ENCODE measurements around the gene DIDO1. TPM values are rescaled to one million over a fixed set of nuclear protein-coding genes. Genes with fewer than 3 reads are reported as not detected.

Gene DIDO1
- total RNA-seq, 2 donors from 2014 or later = 53.5 to 68.3 TPM

- Mint-ChIP-seq H3K4me3 (no peak overlapping the region), H3K9me3 (no peaks in the 10 kb centered on the region), H3K27me3 (ENCODE audit: insufficient read depth) (peaks cover 38% of the 10 kb centered on the region), H3K4me1 (no peaks in the 10 kb centered on the region), H3K36me3 (ENCODE audit: low read depth) (no peaks in the 10 kb centered on the region), H3K27ac (no peak overlapping the region)
- 80 to 81% methylated on average over 22 to 33 of the region's 33 CpGs for WGBS, 2 experiments (ENCODE audit: insufficient coverage in 1 of 2, insufficient read length in 1 of 2)
- Histone ChIP-seq H3K4me1 (ENCODE audit: control insufficient read depth, insufficient read depth, low read length) (no peaks in the 10 kb centered on the region), H3K9ac (ENCODE audit: extremely low read depth, low read length, poor library complexity, severe bottlenecking) (no peak overlapping the region), H3K9me3 (ENCODE audit: control insufficient read depth, low read length) (no peaks in the 10 kb centered on the region), H3K27ac (ENCODE audit: low read depth, low read length) (no peak overlapping the region), H3K4me3 (ENCODE audit: low read length) (no peak overlapping the region), H3K27me3 (ENCODE audit: control insufficient read depth, insufficient read depth, low read length, poor library complexity, severe bottlenecking) (peaks cover 44% of the 10 kb centered on the region), H3K36me3 (ENCODE audit: control insufficient read depth, insufficient read depth, low read length) (no peaks in the 10 kb centered on the region)
- no peak for TF ChIP-seq CTCF (conservative IDR thresholded peaks at IDR 0.05)
- DNase-seq = no peak
These were observed 44.3 kb upstream of the DIDO1 start for GRCh38 chr20:62970307-62971210.

- H3K9me3 ChIP-seq (ENCODE audit: control insufficient read depth, low read length) = no peaks in the 10 kb centered on the region
- no peak overlapping the region for H3K4me3 Mint-ChIP-seq
- DNase-seq = no peak
- H3K36me3 Mint-ChIP-seq (ENCODE audit: low read depth) = no peaks in the 10 kb centered on the region
- no peaks in the 10 kb centered on the region for H3K36me3 ChIP-seq (ENCODE audit: control insufficient read depth, insufficient read depth, low read length)
- no peak overlapping the region for H3K27ac ChIP-seq (ENCODE audit: low read depth, low read length)
- H3K27ac Mint-ChIP-seq = no peak overlapping the region
- peaks cover 38% of the 10 kb centered on the region for H3K27me3 ChIP-seq (ENCODE audit: control insufficient read depth, insufficient read depth, low read length, poor library complexity, severe bottlenecking)
- H3K9ac ChIP-seq (ENCODE audit: extremely low read depth, low read length, poor library complexity, severe bottlenecking) = no peak overlapping the region
- peaks cover 33% of the 10 kb centered on the region for H3K27me3 Mint-ChIP-seq (ENCODE audit: insufficient read depth)
- no peaks in the 10 kb centered on the region for H3K9me3 Mint-ChIP-seq
- no peaks in the 10 kb centered on the region for H3K4me1 ChIP-seq (ENCODE audit: control insufficient read depth, insufficient read depth, low read length)
- no peak overlapping the region for H3K4me3 ChIP-seq (ENCODE audit: low read length)
- TF ChIP-seq CTCF (conservative IDR thresholded peaks at IDR 0.05) = no peak
- no peaks in the 10 kb centered on the region for H3K4me1 Mint-ChIP-seq
- 88 to 100% methylated on average over 4 to 8 of the region's 8 CpGs for WGBS, 2 experiments (ENCODE audit: insufficient coverage in 1 of 2, insufficient read length in 1 of 2)
These were observed 43.6 kb upstream of the DIDO1 start for GRCh38 chr20:62969939-62970306.

GRCh38 chr20:62969179-62969760, 43.0 kb upstream of the DIDO1 start:
- peaks cover 26% of the 10 kb centered on the region for H3K27me3 Mint-ChIP-seq (ENCODE audit: insufficient read depth)
- Histone ChIP-seq H3K4me1 (ENCODE audit: control insufficient read depth, insufficient read depth, low read length) (no peaks in the 10 kb centered on the region), H3K9ac (ENCODE audit: extremely low read depth, low read length, poor library complexity, severe bottlenecking) (no peak overlapping the region), H3K9me3 (ENCODE audit: control insufficient read depth, low read length) (no peaks in the 10 kb centered on the region), H3K36me3 (ENCODE audit: control insufficient read depth, insufficient read depth, low read length) (no peaks in the 10 kb centered on the region), H3K27me3 (ENCODE audit: control insufficient read depth, insufficient read depth, low read length, poor library complexity, severe bottlenecking) (peaks cover 31% of the 10 kb centered on the region), H3K27ac (ENCODE audit: low read depth, low read length) (no peak overlapping the region), H3K4me3 (ENCODE audit: low read length) (no peak overlapping the region)
- no peak overlapping the region for H3K4me3 Mint-ChIP-seq
- no peak for DNase-seq
- H3K27ac Mint-ChIP-seq = no peak overlapping the region
- TF ChIP-seq CTCF (conservative IDR thresholded peaks at IDR 0.05) = no peak
- no peaks in the 10 kb centered on the region for H3K36me3 Mint-ChIP-seq (ENCODE audit: low read depth)
- WGBS, 2 experiments (ENCODE audit: insufficient coverage in 1 of 2, insufficient read length in 1 of 2) = 72 to 79% methylated on average over 10 to 16 of the region's 16 CpGs
- no peaks in the 10 kb centered on the region for H3K4me1 Mint-ChIP-seq
- no peaks in the 10 kb centered on the region for H3K9me3 Mint-ChIP-seq
